T-helper 1 cell treated with Interleukin-12 subunit alpha and Interleukin-12 subunit beta and Interleukin-4 antibody, amounts not matched to agents 30 μg/mL and 1 μg/mL, for 36 hours (primary cell): ENCODE results near the gene ARSA.

Experiments
- H3K27ac Mint-ChIP-seq: one replicate; pipeline ENCODE4 v1.8.0; 2021; ENCODE audit warnings: mild to moderate bottlenecking, mixed read lengths
- H3K27me3 Mint-ChIP-seq: one replicate; pipeline ENCODE4 v1.8.0; 2021; ENCODE audit warnings: low read depth, mixed read lengths
- H3K36me3 Mint-ChIP-seq: one replicate; pipeline ENCODE4 v1.8.0; 2021; ENCODE audit warnings: low read depth, mixed read lengths
- H3K4me1 Mint-ChIP-seq: one replicate; pipeline ENCODE4 v1.8.0; 2021; ENCODE audit warnings: low read depth, mixed read lengths
- H3K4me3 Mint-ChIP-seq: one replicate; pipeline ENCODE4 v1.8.0; 2021; ENCODE audit warnings: mild to moderate bottlenecking, moderate library complexity, mixed read lengths
- H3K9me3 Mint-ChIP-seq: one replicate; pipeline ENCODE4 v1.8.0; 2021; ENCODE audit warnings: mixed read lengths

The ARSA gene

DNA sequence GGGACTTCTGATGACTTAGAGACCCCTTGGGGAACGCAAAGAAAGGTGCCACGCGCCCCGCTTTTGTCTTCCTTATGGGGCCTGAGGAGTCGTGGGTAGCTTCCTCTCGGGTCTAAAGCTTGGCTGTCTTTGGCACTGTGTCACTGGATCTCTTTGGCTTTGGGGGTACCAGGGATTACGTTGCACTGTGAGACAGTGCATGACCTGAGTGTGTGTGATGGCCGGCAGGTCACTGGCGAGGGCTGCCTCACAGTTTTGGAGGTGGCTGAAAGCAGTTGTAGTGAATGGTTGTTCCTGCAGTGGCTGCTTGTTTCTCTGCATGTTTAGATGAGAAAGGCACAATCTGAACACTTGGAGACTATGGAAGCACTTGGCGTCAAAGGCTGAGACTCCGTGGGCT, 5.8 kb upstream of the ARSA start:
- H3K27ac Mint-ChIP-seq, result no peak overlapping the region
- peaks cover 4% of the 10 kb centered on the region for H3K27me3 Mint-ChIP-seq
- H3K4me1 Mint-ChIP-seq, result peaks cover 3% of the 10 kb centered on the region
- H3K9me3 Mint-ChIP-seq, result no peaks in the 10 kb centered on the region
- H3K4me3 Mint-ChIP-seq, result no peak overlapping the region
- H3K36me3 Mint-ChIP-seq, result no peaks in the 10 kb centered on the region

DNA sequence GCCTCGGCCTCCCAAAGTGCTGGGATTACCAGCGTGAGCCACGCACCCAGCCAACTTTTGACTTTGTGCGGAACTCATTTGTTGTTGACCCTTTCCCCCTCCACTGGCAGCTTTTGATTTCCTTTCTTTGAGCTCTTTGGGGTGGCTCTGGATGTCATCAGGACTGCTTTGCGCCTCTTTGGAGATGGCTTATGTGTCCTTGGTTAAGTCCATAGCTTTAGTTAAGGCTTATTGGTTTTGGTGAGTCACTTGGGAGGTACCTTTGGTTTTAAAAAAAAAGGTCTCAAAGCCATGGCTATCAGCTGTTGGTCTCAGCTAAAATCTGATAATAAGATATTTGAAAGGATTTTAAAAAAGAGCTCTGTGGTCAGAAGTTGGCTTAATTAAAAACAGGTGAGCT, 5.1 kb upstream of the ARSA start:
- H3K27me3 Mint-ChIP-seq, result peaks cover 4% of the 10 kb centered on the region
- no peak overlapping the region for H3K4me3 Mint-ChIP-seq
- no peak overlapping the region for H3K27ac Mint-ChIP-seq
- no peaks in the 10 kb centered on the region for H3K9me3 Mint-ChIP-seq
- H3K36me3 Mint-ChIP-seq, result peaks cover 3% of the 10 kb centered on the region
- peaks cover 8% of the 10 kb centered on the region for H3K4me1 Mint-ChIP-seq

DNA sequence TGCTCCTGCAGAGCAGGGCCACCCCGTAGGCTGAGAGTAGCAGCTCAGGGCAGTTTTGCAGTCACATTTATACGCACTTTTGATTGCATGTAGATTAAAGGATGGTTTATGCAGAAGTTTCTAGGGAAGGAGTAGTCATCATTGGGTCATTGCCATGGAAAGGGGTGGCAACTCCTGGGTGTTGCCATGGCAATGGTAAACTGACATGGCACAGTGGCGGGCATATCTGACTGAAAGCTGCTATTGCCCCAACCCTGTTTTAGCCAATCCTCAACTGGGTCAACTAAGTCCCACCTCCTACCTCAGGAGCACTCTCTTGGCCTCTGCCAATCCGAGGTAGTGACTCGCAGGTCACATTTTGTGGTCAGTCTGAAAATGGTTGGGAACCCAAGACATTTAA, 2.4 kb upstream of the ARSA start:
- Mint-ChIP-seq H3K27me3 (peaks cover 4% of the 10 kb centered on the region), H3K36me3 (peaks cover 6% of the 10 kb centered on the region), H3K9me3 (no peaks in the 10 kb centered on the region), H3K4me3 (no peak overlapping the region), H3K4me1 (peaks cover 11% of the 10 kb centered on the region), H3K27ac (no peak overlapping the region)

DNA sequence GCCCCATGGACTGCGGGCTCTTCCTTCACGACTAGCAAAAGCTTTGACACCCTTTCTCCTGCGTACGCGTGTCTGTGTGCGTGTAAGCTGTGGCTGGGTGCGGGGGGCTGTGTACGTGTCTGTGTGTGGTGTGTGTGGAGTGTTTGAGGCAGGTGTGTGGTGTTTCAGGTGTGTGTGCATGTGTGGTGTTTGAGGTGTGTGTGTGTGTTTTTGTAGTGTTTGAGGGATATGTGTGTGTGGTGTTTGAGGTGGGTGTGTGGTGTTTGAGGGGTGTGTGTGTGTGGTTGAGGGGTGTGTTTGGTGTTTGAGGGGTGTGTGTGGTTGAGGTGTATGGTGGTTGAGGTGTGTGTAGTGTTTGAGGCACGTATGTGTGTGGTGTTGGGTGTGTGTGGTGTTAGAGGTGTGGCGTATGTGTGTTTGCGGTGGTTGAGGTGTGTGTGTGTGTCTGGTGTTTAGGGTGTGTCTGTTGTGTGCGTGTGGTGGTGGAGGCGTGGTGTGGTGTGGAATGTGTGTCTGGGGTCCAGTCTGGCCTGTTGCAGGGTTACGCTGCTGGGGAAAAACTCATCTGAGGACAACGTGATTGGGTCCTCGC, 687 bp upstream of the ARSA start:
- Mint-ChIP-seq H3K9me3 (no peaks in the 10 kb centered on the region), H3K27ac (peak overlapping the region; percentile 46), H3K36me3 (peaks cover 6% of the 10 kb centered on the region), H3K27me3 (peaks cover 1% of the 10 kb centered on the region), H3K4me1 (peaks cover 11% of the 10 kb centered on the region), H3K4me3 (peak overlapping the region; percentile 86)

DNA sequence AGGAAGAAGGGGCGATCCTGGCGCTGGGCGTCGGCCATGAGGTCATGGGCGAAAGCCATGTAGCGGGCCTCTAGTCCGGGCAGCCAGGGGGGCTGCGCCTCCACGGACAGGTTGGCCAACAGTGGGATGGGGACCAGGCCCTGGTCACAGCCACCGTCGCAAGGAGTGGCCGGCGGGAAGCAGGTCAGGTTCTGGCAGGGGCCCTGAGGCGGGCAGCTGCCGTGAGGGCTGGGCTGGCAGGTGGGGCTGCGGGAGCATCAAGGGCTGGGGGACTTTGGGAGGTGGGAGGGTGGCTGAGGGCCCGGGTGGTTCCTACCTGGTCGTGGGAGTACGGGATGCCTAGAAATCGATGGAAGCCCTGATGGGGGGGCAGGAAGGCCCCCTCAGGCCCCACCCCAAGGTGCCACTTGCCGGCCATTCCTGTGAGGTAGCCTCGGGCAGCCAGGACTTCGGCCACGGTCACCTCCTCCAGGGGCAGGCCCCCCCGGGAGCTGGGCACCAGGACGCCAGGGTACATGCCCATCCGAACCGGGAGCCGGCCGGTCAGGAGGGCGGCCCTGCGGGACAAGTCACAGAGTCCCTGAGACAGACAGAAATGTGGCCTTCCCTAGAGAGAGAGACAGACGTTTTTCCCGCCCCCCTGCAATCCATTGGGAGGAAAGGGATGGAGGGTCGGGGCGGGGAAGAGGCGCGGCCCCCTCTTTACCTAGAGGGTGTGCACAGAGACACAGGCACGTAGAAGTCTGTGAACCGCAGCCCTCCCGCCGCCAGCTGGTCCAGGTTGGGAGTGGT, 906 bp downstream of the ARSA start:
- no peaks in the 10 kb centered on the region for H3K9me3 Mint-ChIP-seq
- no peaks in the 10 kb centered on the region for H3K27me3 Mint-ChIP-seq

DNA sequence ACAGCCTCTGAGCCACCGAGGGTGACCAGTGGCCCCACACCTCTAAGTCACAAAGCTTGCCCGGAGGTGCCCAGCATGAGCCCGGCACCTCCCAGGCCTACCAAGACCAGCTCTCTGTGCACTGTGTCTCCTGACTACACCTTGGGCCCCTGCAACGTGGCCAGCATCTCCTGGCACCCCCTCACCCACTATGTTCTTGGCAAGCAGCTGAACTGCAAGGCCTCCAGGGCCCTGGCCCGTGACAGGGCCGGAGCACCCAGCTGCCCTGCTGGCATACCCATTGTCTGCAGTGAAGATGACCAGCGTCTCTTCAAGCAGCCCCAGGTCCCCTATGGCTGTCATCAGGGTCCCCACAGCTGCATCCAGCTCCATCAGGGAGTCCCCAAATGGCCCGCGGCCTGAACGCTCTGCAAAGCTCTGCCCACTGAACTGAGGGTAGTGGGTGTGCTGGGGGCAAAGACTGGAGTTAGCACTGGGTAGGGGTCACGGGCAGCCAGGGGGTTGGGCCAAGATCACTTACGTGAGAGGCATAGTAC, 1.6 kb downstream of the ARSA start:
- H3K9me3 Mint-ChIP-seq, result no peaks in the 10 kb centered on the region
- H3K36me3 Mint-ChIP-seq, result peaks cover 6% of the 10 kb centered on the region
- H3K4me3 Mint-ChIP-seq, result peak overlapping the region; percentile 75
- peaks cover 24% of the 10 kb centered on the region for H3K4me1 Mint-ChIP-seq
- peak overlapping the region; percentile 75 for H3K27ac Mint-ChIP-seq
- no peaks in the 10 kb centered on the region for H3K27me3 Mint-ChIP-seq

More for the DNA sequence above, 906 bp downstream of the ARSA start:
- Mint-ChIP-seq H3K27ac (peak overlapping the region; percentile 75), H3K4me1 (peaks cover 17% of the 10 kb centered on the region), H3K36me3 (peaks cover 6% of the 10 kb centered on the region), H3K4me3 (peak overlapping the region; percentile 81)

DNA sequence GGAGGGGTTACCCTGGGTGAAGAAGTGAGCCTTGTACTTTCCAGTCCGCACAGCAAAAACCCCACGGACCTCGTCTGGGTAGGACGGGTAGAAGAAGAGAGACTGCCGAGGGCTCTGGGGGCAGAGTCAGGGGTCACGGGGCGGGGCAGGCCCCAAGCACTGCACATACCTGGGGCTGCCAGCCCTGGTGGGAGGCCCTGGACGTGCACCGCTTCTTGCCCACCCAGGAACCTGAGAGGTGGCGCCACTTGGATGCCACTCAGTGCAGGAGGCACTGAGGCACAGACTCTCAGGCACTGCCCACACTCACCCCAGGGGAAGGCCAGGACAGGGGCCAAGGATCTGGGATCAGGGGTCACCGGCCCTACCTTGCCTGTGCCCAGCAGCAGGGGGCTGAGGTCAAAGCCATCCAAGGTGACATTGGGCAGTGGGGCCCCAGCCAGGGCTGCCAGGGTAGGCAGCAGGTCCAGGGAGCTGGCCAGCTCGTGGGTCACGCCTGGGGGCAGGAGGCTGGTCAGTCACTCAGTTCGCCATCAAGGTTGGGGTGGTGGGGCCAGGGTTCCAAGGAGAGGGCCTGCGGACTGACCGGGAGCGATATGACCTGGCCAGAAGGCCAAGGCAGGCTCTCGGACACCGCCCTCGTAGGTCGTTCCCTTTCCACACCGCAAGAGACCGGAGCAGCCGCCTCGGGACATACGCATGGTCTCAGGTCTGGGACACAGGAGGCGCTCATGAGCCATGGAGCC, 2.2 kb downstream of the ARSA start:
- Mint-ChIP-seq H3K9me3 (no peaks in the 10 kb centered on the region), H3K4me3 (peak overlapping the region; percentile 16), H3K36me3 (peaks cover 6% of the 10 kb centered on the region), H3K27me3 (no peaks in the 10 kb centered on the region), H3K27ac (no peak overlapping the region), H3K4me1 (peaks cover 30% of the 10 kb centered on the region)

DNA sequence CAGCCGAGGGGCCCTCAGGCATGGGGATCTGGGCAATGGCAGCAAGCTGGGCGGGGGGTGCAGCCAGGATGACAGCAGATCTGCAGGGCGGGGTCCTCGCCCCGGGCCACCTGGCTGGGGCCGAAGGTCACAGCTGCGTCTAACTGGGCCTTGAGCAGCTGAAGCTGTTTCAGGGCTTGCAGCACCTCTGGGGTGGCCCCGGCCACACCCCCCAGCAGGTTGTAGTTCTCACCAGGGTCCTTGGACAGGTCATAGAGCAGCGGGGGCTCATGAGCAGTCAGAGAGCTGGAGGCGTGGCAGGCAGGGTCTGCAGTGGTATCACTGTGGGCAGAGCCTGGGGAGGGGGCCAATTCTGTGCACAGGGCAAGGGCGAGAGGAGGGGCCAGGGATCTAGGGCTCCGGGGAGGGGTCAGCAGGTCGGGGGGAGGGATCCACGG, 2.8 kb downstream of the ARSA start:
- no peak overlapping the region for H3K27ac Mint-ChIP-seq

DNA sequence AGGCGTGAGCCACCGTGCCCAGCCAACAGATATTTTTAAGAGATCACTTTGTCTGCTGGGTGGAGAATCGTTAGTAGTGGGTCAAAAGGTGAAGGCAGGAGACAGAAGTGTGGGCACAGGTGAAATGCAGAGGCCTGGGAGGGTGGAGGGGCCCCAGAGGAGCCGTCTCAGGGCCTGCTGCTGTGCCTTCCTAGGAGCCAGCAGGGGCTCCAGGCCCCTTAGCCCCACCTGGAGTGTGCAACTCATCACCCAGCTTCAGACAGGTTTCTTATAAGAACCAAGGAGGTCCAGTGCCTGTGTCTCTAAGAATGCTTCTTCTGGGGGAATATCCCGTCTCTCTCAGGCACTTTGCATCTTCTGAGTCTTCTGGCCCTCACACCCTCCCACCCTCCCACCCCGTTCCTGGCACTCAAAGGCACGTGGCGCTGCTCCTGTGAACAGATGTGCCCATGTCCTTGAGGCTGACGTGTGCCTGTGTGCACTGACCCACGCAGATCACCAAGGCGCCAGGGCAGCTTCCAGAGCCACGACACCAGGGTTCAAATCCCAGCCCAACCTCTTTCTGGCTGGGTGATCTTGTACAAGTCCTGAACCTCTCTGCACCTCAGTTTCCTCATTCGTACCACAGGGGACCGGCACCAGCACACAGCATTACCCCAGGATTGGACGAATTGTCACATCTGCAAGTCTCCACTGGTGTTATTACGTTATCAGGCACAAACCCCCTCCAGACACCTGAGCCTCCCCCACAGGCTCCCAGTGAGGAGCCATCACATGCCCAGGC, 3.4 kb downstream of the ARSA start:
- H3K4me1 Mint-ChIP-seq, result peaks cover 39% of the 10 kb centered on the region
- H3K9me3 Mint-ChIP-seq, result no peaks in the 10 kb centered on the region
- no peak overlapping the region for H3K4me3 Mint-ChIP-seq
- peak overlapping the region; percentile 1 for H3K27ac Mint-ChIP-seq
- H3K36me3 Mint-ChIP-seq, result peaks cover 6% of the 10 kb centered on the region
- no peaks in the 10 kb centered on the region for H3K27me3 Mint-ChIP-seq

More for the DNA sequence above, 2.8 kb downstream of the ARSA start:
- Mint-ChIP-seq H3K4me1 (peaks cover 35% of the 10 kb centered on the region), H3K9me3 (no peaks in the 10 kb centered on the region), H3K27me3 (no peaks in the 10 kb centered on the region), H3K36me3 (peaks cover 6% of the 10 kb centered on the region), H3K4me3 (peak overlapping the region; percentile 16)

DNA sequence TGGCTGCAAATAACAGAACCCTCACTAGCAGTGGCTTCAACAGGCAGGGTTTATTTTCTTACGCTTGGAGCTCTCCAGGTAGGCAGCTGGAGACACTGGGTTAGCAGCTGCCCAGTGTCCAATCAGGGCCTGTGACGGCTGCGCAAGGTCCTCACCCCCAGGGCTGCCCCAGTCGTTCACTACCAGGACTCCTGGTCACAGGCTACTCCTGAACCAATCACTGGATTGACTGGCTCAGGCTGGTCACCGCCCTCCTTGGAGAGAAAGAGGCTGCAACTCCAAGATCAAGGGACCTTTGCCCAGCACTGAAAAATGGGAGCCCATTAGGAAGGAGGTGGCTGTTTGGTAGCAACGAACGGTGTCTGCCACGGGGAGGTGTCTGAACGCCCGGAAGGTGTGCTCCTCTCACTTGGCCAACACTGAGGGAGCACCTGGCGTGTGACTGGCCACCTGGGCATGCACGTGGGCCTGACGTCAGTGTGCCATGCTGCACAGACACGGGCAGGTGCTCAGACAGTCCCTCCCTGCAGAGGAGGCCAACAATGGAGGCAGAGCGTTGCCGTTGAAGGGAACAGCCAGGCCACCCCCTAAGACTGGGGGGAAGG, 5.1 kb downstream of the ARSA start:
- Mint-ChIP-seq H3K27ac (peak overlapping the region; percentile 99), H3K4me3 (no peak overlapping the region), H3K9me3 (no peaks in the 10 kb centered on the region), H3K4me1 (peaks cover 32% of the 10 kb centered on the region), H3K27me3 (no peaks in the 10 kb centered on the region), H3K36me3 (peaks cover 4% of the 10 kb centered on the region)

DNA sequence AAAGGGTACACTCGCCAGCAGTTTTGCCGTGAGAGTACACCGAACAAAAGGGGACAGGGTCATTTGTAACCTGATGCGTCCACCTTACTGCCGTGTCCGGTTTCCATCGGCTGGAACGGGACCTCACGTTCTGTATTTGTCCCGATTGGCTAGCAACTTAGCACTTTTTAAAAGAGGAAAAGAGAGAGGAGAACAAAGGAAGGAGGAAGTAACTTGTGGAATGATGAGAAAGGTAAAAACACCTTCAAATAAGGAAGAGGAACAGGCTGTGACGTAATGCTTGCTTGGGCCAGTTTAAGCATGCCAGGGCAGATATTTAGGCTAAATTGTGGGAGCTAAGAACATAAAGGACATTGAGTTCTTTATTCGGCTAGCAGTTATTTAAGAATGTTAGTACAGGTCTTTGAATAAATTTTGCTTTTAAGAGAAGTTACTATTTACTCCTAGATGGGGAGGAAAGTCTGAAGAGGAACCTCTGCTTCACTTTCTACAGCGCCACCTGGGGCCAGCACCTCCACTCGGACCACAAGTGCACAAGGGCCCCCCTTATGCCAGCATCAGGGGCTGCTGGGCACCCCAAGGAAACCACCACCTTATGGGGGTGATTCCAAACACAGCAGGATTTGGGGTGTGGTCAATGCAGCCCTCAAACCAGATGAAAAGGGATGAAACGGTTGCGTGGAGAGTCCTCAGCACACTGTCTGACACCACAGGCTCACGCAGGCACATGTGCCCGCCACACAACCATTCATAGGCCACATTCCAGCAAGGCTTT, 5.8 kb downstream of the ARSA start:
- Mint-ChIP-seq H3K9me3 (no peaks in the 10 kb centered on the region), H3K27me3 (no peaks in the 10 kb centered on the region), H3K4me1 (peaks cover 32% of the 10 kb centered on the region), H3K36me3 (peaks cover 4% of the 10 kb centered on the region), H3K27ac (peak overlapping the region; percentile 99), H3K4me3 (peak overlapping the region; percentile 79)

DNA sequence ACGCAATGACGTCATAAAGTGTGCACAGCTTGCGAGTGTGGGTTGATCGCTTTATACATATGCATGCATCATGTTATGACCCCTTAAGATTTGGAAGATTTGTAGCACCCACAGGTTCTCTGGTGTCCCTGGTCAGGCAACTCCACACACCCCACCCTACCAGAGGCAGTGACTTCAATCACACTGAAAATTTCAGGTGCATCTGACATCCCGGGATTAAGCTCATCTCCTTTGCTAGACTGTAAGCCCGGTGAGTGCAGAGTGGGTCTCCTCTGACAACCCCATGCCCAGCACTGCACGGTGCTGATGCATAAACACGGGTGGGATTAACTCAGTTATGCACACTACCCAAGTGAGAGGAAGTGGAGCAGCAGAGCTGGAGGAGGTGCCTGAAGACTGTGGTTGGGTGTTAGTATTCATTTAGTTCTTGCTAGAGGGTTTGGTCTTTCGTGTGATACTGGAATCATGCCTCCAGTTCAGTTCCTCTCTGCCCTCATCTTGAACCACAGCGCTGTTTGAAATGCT, 6.5 kb downstream of the ARSA start:
- Mint-ChIP-seq H3K9me3 (no peaks in the 10 kb centered on the region), H3K4me1 (peaks cover 29% of the 10 kb centered on the region), H3K27me3 (no peaks in the 10 kb centered on the region), H3K27ac (peak overlapping the region; percentile 99), H3K4me3 (peak overlapping the region; percentile 79), H3K36me3 (peaks cover 2% of the 10 kb centered on the region)
